ENCODE measurements around the gene ROBO2. TPM values are rescaled to one million over a fixed set of nuclear protein-coding genes. Genes with fewer than 3 reads are reported as not detected.

ROBO2 gene
- total and polyA plus RNA-seq, 3 donors from 2014 or later, result 16.1 to 23.3 (median 17.7) TPM

DNA sequence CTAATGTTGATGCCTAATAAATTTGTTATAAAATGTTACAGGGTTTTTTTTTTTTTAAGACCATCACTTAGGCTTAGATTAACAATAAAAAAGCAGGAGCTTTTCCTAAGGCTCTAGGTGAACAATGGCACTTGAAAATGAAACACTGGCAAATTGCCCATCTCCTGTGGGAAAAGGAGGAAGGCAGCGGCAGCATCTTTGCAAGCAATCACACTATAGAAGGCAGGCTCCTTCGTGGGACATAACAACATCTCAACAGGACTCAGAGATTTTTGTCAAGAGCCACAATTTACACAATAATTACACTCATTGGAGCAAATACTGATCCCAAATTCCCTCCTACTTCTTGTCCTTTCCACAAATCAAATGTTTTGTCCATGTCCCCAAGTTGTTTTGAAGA is 646.7 kb downstream of the ROBO2 start:
- H3K27ac ChIP-seq, result no peak overlapping the region
- TF ChIP-seq POLR2A (IDR thresholded peaks at IDR 0.05) (no peak), CTCF (IDR thresholded peaks at IDR 0.05) (no peak)
- no peak for DNase-seq
- WGBS, 2 donors, result 21 to 27% methylated on average over 2 of the region's 2 CpGs
- no peak overlapping the region for H3K4me3 ChIP-seq
- intact Hi-C loops (cut with DNase I; ENCODE audit: low total_unique reads), result no loop called here
- no peaks in the 10 kb centered on the region for H3K36me3 ChIP-seq (ENCODE audit: low read depth, missing control alignments)
- H3K4me1 ChIP-seq, result no peaks in the 10 kb centered on the region
- no peaks in the 10 kb centered on the region for H3K9me3 ChIP-seq
- no peaks in the 10 kb centered on the region for H3K27me3 ChIP-seq

DNA sequence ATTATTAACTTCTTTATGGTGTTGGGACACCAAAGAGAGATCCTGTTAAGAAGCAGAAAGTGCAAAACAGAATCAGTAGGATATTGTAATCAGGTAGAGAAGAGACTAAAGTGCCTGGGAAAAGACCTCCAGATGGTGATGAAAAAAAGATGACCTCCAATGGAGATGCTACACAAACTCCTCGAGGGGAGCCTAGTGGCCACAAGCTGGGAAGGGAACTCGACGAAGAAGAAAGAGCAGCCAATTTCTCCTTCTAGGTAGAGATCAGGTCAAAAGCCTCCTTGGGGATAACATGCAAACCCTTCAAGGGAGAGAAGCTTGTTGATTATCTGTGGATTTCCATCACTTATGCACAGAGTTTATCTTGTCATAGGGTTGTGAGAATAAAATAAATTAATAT is 647.6 kb downstream of the ROBO2 start:
- Histone ChIP-seq H3K36me3 (ENCODE audit: low read depth, missing control alignments) (no peaks in the 10 kb centered on the region), H3K27me3 (no peaks in the 10 kb centered on the region), H3K27ac (no peak overlapping the region), H3K4me1 (no peaks in the 10 kb centered on the region), H3K4me3 (no peak overlapping the region), H3K9me3 (no peaks in the 10 kb centered on the region)
- TF ChIP-seq CTCF (IDR thresholded peaks at IDR 0.05) (no peak), POLR2A (IDR thresholded peaks at IDR 0.05) (no peak)
- intact Hi-C loops (cut with DNase I; ENCODE audit: low total_unique reads), result no loop called here
- 80 to 84% methylated on average over 3 of the region's 3 CpGs for WGBS, 2 donors
- DNase-seq, result no peak

DNA sequence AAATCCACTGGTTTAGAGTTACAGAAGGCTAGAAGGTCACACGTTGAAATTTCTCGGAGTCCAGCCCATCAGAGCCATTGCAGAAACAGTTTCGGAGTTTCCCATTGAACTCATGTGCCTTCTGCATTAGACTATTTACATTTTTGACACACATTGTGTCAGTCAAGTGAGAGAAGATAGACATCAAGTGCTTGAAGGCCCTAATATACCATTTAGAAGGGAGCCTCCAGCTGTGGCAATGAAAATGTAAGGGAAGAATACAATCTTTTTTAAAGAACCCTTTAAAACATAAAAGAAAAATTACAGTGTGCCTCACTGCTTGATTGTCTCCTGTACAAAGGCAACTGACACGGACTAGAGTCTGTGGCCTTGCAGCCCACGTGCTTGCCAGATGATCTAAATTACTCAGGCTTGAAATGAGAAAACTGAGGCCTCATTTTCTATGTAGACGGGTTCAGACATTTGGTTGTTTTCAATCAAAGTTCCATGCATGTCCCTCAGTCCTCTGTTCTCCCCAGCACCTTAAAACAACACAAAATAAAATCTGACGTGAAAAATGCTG is 650.5 kb downstream of the ROBO2 start:
- TF ChIP-seq CTCF (IDR thresholded peaks at IDR 0.05) (no peak), POLR2A (IDR thresholded peaks at IDR 0.05) (no peak)
- DNase-seq, result no peak
- Histone ChIP-seq H3K36me3 (ENCODE audit: low read depth, missing control alignments) (no peaks in the 10 kb centered on the region), H3K27ac (no peak overlapping the region), H3K9me3 (no peaks in the 10 kb centered on the region), H3K4me1 (no peaks in the 10 kb centered on the region), H3K27me3 (no peaks in the 10 kb centered on the region), H3K4me3 (no peak overlapping the region)
- WGBS, 2 donors, result 61 to 65% methylated on average over 7 of the region's 7 CpGs
- intact Hi-C loops (cut with DNase I; ENCODE audit: low total_unique reads), result no loop called here

- 92% methylated on average over 2 of the region's 2 CpGs for WGBS, 2 donors
- Histone ChIP-seq H3K27me3 (no peaks in the 10 kb centered on the region), H3K27ac (no peak overlapping the region), H3K9me3 (no peaks in the 10 kb centered on the region), H3K36me3 (ENCODE audit: low read depth, missing control alignments) (no peaks in the 10 kb centered on the region), H3K4me3 (no peak overlapping the region), H3K4me1 (no peaks in the 10 kb centered on the region)
- no peak for DNase-seq
- TF ChIP-seq CTCF (IDR thresholded peaks at IDR 0.05) (no peak), POLR2A (IDR thresholded peaks at IDR 0.05) (no peak)
- intact Hi-C loops (cut with DNase I; ENCODE audit: low total_unique reads), result no loop called here
These were observed 653.2 kb downstream of the ROBO2 start for GRCh38 chr3:77693147-77693546.

GRCh38 chr3:77699125-77699691 is 659.3 kb downstream of the ROBO2 start:
- Histone ChIP-seq H3K27me3 (no peaks in the 10 kb centered on the region), H3K9me3 (no peaks in the 10 kb centered on the region), H3K27ac (no peak overlapping the region), H3K4me3 (no peak overlapping the region), H3K36me3 (ENCODE audit: low read depth, missing control alignments) (no peaks in the 10 kb centered on the region), H3K4me1 (no peaks in the 10 kb centered on the region)
- TF ChIP-seq POLR2A (IDR thresholded peaks at IDR 0.05) (no peak), CTCF (IDR thresholded peaks at IDR 0.05) (no peak)
- intact Hi-C loops (cut with DNase I; ENCODE audit: low total_unique reads), result no loop called here
- 72 to 76% methylated on average over 3 of the region's 3 CpGs for WGBS, 2 donors
- no peak for DNase-seq
